ENCODE results near the gene SRRM5. TPM values are rescaled to one million over a fixed set of nuclear protein-coding genes. Genes with fewer than 3 reads are reported as not detected.

Gene SRRM5
- total and polyA plus RNA-seq, 2 of the 13 experiments (the other 11 are each of a cell fraction or from before 2014, with no cell fraction given) = 0.11 to 0.16 TPM

DNA sequence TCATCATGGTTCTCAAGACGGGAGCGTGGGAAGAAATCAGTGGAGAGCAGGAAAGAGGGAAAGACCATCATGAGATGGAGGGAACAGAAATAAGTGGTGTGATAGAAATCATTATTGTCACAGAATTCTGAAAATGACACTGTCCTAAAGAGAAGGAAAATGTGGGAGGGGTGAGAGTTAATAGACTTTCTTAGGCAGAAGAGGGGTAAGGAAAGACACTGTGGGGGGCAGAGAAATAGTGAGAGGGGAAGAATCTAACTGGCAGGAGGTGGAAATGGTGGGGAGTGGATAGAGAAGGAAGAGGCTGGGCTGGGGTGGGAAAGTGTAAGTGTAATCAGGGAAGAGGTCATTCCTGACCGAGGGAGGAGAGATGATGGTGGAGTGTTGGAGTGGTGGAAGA lies 33.1 kb upstream of the SRRM5 start:
- Histone ChIP-seq H3K4me2 (ENCODE audit: low read depth, low read length) (no peak overlapping the region), H2AFZ (ENCODE audit: low read length) (no peak overlapping the region), H3K27ac (ENCODE audit: extremely low read length, insufficient read depth, low read length) (no peak overlapping the region), H3K9me3 (ENCODE audit: low read length) (no peaks in the 10 kb centered on the region), H4K20me1 (ENCODE audit: insufficient read depth, low read length) (no peaks in the 10 kb centered on the region), H3K79me2 (ENCODE audit: insufficient read depth, low read length) (peaks cover 8% of the 10 kb centered on the region), H3K4me1 (ENCODE audit: insufficient read depth, low read length) (peaks cover 16% of the 10 kb centered on the region; the same call in 1 of the 2 replicates), H3K9ac (ENCODE audit: insufficient read depth, low read depth, low read length) (no peak overlapping the region), H3K36me3 (replicated peaks in 1 of 2; ENCODE audit: control insufficient read depth in 1 of 2, insufficient read depth in 2 of 2, low read length in 2 of 2) (no peaks in the 10 kb centered on the region), H3K27me3 (ENCODE audit: control insufficient read depth in 1 of 2, insufficient read depth in 2 of 2, low read length in 2 of 2) (no peaks in the 10 kb centered on the region; a peak in 1 of 5 replicates), H3K4me3 (replicated peaks in 1 of 3; ENCODE audit: insufficient read depth in 1 of 3, low read depth in 2 of 3, low read length in 3 of 3) (no peak overlapping the region)
- BruUV-seq (replicated peaks) = no TSS peak
- in situ Hi-C loops (cut with HindIII; ENCODE audit: extremely low pct_ligation_motif_present, low pct_unique_long_range_greater_than_20kb) = no loop called here
- no peak for FAIRE-seq
- no peak for DNase-seq (ENCODE audit: low spot score)
- intact Hi-C loops (cut with micrococcal nuclease; ENCODE audit: unreplicated experiment) = no loop called here
- ChIA-PET POLR2A (no interaction called here), CTCF (ENCODE audit: low intra/inter-chr PET ratio, low total read pairs) (no interaction called here)
- WGBS (ENCODE audit: low lambda C conversion rate) = 32% methylated on average over 3 of the region's 3 CpGs
- TF ChIP-seq ZNF3 (CRISPR knock-in tag; IDR thresholded peaks at IDR 0.05) (no peak), FOXK1 (CRISPR knock-in tag; IDR thresholded peaks at IDR 0.05; ENCODE audit: borderline replicate concordance, low read depth) (no peak), IKZF4 (CRISPR knock-in tag; IDR thresholded peaks at IDR 0.05; ENCODE audit: borderline replicate concordance, low read depth, not compliant biosample characterization) (no peak)
- TF ChIP-seq, protein P1, sequence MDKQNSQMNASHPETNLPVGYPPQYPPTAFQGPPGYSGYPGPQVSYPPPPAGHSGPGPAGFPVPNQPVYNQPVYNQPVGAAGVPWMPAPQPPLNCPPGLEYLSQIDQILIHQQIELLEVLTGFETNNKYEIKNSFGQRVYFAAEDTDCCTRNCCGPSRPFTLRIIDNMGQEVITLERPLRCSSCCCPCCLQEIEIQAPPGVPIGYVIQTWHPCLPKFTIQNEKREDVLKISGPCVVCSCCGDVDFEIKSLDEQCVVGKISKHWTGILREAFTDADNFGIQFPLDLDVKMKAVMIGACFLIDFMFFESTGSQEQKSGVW (CRISPR knock-in tag; IDR thresholded peaks at IDR 0.05; ENCODE audit: borderline replicate concordance) = no peak
- TF ChIP-seq, protein P2, sequence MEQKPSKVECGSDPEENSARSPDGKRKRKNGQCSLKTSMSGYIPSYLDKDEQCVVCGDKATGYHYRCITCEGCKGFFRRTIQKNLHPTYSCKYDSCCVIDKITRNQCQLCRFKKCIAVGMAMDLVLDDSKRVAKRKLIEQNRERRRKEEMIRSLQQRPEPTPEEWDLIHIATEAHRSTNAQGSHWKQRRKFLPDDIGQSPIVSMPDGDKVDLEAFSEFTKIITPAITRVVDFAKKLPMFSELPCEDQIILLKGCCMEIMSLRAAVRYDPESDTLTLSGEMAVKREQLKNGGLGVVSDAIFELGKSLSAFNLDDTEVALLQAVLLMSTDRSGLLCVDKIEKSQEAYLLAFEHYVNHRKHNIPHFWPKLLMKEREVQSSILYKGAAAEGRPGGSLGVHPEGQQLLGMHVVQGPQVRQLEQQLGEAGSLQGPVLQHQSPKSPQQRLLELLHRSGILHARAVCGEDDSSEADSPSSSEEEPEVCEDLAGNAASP (CRISPR knock-in tag; IDR thresholded peaks at IDR 0.05; ENCODE audit: borderline replicate concordance) = no peak
- ATAC-seq = no peak

DNA sequence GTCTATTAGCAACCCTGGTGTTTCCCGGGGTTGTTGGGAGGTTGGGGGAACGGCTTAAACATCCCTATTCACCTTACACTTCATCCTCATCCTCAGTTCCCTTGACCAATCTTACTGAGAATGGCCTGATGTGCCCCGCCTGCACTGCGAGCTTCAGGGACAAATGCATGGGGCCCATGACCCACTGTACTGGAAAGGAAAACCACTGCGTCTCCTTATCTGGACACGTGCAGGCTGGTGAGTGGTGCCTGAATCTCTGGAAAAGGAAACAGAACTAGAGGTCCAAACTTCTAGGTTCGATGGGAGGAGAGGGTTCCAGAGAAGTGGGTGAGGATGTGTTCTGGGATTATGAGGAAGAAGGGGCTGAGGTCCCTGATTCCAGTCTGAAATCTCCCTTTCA lies 30.4 kb upstream of the SRRM5 start:
- 46% methylated on average over 7 of the region's 7 CpGs for WGBS (ENCODE audit: low lambda C conversion rate)
- no peaks in the 10 kb centered on the region for H3K27me3 ChIP-seq (ENCODE audit: control insufficient read depth in 1 of 2, insufficient read depth in 2 of 2, low read length in 2 of 2)
- peaks cover 16% of the 10 kb centered on the region for H3K4me1 ChIP-seq (ENCODE audit: insufficient read depth, low read length)
- no TSS peak for BruUV-seq (replicated peaks)
- H3K9me3 ChIP-seq (ENCODE audit: low read length) = no peaks in the 10 kb centered on the region
- no peak overlapping the region for H3K4me2 ChIP-seq (ENCODE audit: low read depth, low read length)
- no peak overlapping the region for H3K4me3 ChIP-seq (replicated peaks in 1 of 3; ENCODE audit: insufficient read depth in 1 of 3, low read depth in 2 of 3, low read length in 3 of 3)
- DNase-seq (ENCODE audit: low spot score) (no peak), FAIRE-seq (no peak), ATAC-seq (no peak)
- CTCF ChIA-PET (ENCODE audit: low intra/inter-chr PET ratio, low total read pairs) = no interaction called here
- H2AFZ ChIP-seq (ENCODE audit: low read length) = no peak overlapping the region
- intact Hi-C loops (cut with micrococcal nuclease; ENCODE audit: unreplicated experiment) (no loop called here), in situ Hi-C loops (cut with HindIII; ENCODE audit: extremely low pct_ligation_motif_present, low pct_unique_long_range_greater_than_20kb) (no loop called here)
- H3K36me3 ChIP-seq (replicated peaks in 1 of 2; ENCODE audit: control insufficient read depth in 1 of 2, insufficient read depth in 2 of 2, low read length in 2 of 2) = no peaks in the 10 kb centered on the region
- no peak overlapping the region for H3K9ac ChIP-seq (ENCODE audit: insufficient read depth, low read depth, low read length)
- no peaks in the 10 kb centered on the region for H4K20me1 ChIP-seq (ENCODE audit: insufficient read depth, low read length)
- POLR2A ChIA-PET = no interaction called here
- H3K27ac ChIP-seq (ENCODE audit: extremely low read length, insufficient read depth, low read length) = no peak overlapping the region
- H3K79me2 ChIP-seq (ENCODE audit: insufficient read depth, low read length) = no peaks in the 10 kb centered on the region
- no peak for TF ChIP-seq ZNF766 (CRISPR knock-in tag; IDR thresholded peaks at IDR 0.05; ENCODE audit: borderline replicate concordance)
- TF ChIP-seq, protein P3, sequence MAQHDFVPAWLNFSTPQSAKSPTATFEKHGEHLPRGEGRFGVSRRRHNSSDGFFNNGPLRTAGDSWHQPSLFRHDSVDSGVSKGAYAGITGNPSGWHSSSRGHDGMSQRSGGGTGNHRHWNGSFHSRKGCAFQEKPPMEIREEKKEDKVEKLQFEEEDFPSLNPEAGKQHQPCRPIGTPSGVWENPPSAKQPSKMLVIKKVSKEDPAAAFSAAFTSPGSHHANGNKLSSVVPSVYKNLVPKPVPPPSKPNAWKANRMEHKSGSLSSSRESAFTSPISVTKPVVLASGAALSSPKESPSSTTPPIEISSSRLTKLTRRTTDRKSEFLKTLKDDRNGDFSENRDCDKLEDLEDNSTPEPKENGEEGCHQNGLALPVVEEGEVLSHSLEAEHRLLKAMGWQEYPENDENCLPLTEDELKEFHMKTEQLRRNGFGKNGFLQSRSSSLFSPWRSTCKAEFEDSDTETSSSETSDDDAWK (CRISPR knock-in tag; IDR thresholded peaks at IDR 0.05) = no peak
- TF ChIP-seq NFE2 (CRISPR knock-in tag; IDR thresholded peaks at IDR 0.05) = no peak
- no peak for TF ChIP-seq ZNF879 (CRISPR knock-in tag; IDR thresholded peaks at IDR 0.05)
- TF ChIP-seq, protein P4, sequence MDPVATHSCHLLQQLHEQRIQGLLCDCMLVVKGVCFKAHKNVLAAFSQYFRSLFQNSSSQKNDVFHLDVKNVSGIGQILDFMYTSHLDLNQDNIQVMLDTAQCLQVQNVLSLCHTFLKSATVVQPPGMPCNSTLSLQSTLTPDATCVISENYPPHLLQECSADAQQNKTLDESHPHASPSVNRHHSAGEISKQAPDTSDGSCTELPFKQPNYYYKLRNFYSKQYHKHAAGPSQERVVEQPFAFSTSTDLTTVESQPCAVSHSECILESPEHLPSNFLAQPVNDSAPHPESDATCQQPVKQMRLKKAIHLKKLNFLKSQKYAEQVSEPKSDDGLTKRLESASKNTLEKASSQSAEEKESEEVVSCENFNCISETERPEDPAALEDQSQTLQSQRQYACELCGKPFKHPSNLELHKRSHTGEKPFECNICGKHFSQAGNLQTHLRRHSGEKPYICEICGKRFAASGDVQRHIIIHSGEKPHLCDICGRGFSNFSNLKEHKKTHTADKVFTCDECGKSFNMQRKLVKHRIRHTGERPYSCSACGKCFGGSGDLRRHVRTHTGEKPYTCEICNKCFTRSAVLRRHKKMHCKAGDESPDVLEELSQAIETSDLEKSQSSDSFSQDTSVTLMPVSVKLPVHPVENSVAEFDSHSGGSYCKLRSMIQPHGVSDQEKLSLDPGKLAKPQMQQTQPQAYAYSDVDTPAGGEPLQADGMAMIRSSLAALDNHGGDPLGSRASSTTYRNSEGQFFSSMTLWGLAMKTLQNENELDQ (CRISPR knock-in tag; IDR thresholded peaks at IDR 0.05; ENCODE audit: borderline replicate concordance) = no peak

Measured in HepG2 (cell line).